CD4-positive, alpha-beta T cell treated with Interleukin-1 beta for 1 hour (primary cell): ENCODE measurements around the gene DTD1.

Experiments used
- DNase-seq, 2 donors: peaks; one replicate each; pipeline ENCODE4 v3.0.0-alpha.2; 2020 to 2022

The DTD1 gene

GRCh38 chr20:18587665-18588573 lies at the start of gene DTD1:
DTD1 (plus strand) TSS chr20:18588054; CDS start chr20:18588073, 19 bp downstream.
- DNase-seq: peak; percentile 87 to 89

- no peak for DNase-seq
These were observed 46.1 kb upstream of the DTD1 start for GRCh38 chr20:18541741-18542140.

GRCh38 chr20:18543216-18543615 lies 44.6 kb upstream of the DTD1 start:
- DNase-seq: no peak

GRCh38 chr20:18543932-18544331 lies 43.9 kb upstream of the DTD1 start:
- no peak for DNase-seq

GRCh38 chr20:18545566-18545965 lies 42.3 kb upstream of the DTD1 start:
- no peak for DNase-seq

DNA sequence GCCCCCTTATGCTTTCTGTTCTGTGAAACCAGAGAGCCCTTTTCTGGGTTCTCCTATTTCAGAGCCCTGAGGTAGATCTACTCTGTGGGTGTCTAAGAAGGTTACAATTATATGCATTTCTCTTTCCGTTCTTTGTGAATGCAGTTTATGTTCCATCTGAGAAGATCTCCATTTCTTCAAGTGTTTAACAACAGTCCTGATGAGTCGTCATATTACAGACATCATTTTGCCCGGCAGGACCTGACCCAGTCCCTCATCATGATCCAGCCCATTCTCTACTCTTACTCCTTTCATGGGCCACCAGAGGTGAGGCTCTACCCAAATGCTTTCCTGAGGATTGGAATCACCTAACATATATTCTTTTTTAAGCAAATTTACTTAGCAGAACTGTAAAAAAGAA lies 39.4 kb upstream of the DTD1 start:
- no peak for DNase-seq

- no peak for DNase-seq
These were observed 34.1 kb upstream of the DTD1 start for GRCh38 chr20:18553746-18554145.

DNA sequence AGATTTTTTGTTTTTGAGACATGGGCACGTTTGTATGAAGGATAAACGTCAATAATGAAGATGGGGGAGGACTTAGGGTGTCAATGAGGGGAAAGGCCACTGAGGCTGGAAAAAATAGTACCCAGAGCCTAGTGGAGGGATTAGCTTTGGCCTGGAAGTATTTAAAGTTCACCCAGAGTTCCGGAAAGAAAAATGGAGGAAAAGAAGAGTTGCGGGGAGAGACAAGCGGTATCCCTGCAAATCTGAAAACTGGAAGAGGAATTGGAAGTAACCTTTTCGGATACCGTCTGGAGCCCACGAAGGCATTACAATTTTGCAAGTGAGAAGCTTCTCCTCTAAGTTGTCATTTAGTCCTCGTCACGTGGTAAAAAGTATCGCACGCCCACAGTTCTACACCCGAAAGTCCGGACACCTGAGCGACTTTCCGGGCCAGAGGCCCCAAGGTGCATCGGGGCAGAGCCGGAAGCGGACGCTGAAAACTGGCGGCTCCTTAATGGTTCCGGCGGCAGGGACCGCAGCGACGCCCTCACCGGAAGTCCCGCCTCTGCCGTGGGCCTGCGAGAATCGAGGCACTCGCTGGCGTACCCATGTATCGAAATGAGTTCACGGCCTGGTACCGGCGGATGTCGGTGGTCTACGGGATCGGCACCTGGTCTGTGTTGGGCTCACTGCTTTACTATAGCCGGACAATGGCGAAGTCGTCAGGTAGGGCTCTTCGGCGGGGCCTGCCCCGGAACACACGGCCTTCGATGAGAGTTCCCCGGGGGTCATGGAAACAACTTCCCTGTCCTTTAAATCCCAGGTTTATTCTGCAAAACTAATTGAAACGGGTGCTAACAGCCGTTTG lies 20.7 kb upstream of the DTD1 start, which contains the start of gene SMIM26:
TSS of gene SMIM26 (plus strand) at position 541 of the 847 bp plus-strand sequence. CDS start at position 588, 47 bp downstream.
- peak; percentile 94 to 95 for DNase-seq

DNA sequence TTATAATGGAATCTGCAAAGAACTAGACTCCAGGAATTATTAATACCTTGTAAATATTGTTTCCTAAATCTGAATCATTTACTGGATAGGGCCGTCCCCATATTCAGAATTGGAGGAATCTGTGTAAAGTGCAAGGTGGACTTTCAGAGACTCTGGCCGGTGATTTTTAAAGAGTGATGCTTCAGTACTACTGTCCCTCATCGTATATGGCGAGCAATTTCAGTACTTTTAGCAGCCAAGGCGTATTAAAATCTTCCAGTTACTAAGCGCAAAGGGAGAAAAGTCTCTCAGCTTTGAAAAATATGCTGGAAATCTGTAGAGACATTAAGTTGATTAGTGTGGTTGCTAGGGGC lies 20.1 kb upstream of the DTD1 start:
- no peak for DNase-seq

DNA sequence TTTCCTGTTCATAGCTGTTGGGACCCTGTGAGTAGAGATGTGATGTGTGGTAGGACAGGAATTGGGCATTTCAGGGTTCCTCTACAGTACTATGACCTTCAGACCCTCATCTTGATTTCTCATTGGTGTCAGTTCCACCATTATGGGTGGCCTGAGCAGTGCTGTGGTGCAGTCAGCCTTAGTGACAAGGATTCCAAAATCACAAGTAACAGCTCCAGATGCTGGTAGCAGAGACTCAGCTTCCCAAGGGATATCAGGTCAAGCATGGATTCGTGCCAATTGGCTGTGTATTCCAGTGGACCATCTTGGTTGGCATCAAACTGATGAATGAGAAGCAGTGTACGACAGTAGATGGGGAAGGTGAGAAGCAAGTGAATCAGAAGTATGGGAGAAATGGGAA lies 16.8 kb upstream of the DTD1 start:
- no peak for DNase-seq

DNA sequence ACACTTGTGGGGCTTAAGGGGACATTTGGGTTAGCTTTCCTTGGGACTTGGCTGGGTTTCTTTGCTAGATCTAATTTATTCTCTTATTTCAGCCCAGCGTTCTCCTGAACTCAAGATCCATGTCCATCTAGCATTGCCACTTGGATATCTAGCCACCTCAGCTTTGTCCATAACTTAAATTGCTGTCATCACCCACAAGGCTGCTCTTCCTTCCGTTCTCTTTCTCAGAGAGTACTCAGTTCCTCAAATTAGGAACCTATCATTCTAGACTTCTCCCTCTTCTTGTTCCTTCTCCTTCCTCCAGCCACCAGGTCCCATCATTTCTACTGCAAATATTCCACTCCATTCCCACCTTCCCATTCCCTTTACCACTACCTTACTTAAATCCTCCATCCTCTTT lies 16.3 kb upstream of the DTD1 start:
- DNase-seq: no peak

- no peak for DNase-seq
These were observed 9.9 kb upstream of the DTD1 start for GRCh38 chr20:18577942-18578341.

DNA sequence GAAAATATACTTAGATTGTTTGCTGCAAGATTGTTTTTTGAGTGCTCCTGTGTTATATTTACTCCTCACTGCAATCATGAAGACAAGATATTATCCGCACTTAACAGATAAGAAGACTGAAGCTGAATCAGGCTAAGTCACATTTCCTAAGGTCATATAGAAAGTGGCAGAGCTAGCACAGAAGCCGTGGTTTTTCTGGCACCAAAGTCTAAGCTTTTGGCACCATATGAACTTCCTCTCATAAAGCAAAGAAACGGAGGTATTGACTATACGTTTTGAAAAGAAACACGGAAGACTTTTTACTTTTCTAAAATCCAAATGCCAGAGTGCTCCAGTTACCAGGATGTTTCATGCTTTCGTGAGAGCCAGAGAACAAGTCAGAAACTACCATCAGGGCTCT lies 9.3 kb upstream of the DTD1 start:
- DNase-seq: no peak

DNA sequence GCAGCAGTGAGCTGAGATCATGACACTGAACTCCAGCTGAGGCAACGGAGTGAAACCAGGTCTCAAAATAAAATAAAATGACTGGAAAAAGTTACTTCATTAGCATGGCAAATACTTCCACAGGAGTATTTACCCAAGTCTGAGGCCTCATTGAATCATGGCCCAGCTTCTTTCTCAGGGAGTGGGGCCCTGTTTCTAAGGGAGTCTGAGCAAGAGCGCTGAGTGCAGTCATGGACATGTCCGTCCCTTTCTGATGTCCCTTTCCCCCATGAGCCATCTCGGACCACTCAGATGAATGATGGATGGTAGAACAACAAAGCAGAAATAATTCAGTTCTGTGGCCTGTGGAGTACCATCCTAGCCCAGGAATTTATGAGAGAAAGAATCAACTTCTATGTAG lies 7.8 kb upstream of the DTD1 start:
- no peak for DNase-seq

DNA sequence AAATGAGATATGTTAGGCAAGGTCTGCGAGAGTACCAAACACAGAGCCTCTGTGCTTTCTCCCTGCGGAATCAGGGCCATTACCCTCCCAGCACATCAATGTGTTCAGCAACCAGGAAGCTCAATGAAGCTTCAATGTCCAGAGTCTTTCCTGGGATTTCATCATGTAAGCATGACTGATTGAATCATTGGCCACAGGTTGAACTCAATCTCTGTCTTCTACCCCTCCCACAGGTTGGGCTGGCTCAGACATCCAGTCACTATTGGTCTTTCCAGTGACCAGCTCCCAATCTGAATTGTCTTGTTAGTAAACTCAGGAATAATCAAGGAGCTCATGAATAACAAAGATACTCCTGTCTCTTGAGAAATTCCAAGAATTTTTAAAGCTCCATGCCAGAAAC lies 2.7 kb upstream of the DTD1 start:
- DNase-seq: no peak

DNA sequence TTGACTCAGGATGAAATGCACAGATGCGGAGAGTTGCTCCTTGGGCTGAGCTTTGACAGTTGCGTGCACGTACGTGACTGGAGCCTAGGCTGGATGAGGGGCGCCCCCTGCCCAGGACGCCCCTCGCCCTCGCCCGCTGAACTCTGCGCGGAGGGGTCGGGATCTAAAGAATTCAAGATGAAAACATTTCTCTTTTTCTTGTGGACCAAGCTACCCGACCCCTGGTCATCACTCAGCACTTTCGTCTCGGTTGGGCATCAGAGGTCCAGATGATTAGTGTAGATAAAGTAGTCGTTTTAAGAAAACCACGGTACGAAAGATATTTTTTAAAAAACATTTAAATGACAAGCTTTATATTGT lies 700 bp downstream of the DTD1 start:
- DNase-seq: no peak

DNA sequence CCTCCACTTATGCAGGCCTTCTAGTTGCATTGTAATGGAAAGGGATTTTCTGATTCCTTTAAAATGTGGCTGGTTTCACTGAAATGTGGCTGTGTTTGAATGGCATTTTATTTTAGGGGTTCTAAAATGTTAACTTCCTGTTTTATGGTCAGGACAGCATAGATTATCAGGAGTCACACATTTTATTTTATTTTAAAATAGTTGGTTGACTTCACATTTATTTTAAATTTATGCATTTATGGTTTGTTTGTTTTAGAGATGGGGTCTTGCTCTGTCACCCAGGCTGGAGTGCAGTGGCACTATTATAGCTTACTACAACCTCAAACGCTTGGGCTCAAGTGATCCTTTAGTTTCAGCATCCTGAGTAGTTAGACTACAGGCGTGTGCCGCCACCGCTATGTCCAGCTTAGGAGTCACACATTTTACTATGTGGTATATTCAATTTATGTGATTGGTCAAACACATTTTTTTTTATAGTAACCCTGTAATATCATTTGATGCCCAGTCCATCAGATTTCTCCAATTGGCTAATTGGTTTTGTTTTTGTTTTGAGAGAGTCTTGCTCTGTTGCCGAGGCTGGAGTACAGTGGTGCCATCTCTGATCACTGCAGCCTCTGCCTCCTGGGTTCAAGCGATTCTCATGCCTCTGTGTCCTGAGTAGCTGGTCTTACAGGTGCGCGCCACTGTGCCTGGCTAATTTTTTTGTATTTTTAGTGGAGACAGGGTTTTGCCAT lies 2.3 kb downstream of the DTD1 start:
- no peak for DNase-seq

DNA sequence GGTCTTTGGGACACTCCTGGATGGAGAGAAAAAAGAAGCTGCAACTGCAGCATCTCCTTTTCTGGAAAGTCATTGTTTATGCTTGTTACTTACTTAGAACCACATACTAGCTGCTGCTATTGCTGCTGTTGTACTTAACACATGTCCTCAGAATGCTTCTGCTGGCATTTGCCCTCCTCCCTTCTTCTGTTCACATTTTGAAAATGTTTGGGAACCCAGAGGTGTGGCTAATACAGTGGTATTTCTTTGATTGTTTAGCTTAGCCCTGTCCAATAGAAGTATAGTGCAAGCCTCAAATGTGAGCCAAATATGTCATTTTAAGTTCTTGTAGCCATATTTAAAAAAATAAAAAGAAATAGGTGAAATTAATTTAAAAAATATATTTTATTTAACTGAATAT lies 8.4 kb downstream of the DTD1 start:
- no peak for DNase-seq

GRCh38 chr20:18609741-18610140 lies 21.9 kb downstream of the DTD1 start:
- DNase-seq: no peak

DNA sequence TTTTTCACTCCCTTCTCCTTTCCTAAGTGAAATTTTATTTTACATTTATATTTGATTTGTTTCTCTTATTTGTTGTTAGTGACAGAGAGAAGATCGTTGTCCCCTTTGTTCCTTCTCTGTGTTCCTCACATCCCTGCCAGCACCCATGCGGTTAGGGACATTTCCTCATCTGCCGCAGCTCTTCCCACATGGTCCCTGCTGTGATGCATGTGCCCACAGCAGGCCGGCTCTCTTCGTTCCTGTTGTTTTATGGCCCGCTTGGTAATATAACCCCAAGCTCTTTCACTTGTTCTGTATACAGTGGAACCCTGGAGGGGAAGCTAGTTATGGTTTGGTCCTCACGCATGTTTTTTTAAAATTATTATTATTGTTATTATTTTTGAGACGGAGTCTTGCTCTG lies 23.6 kb downstream of the DTD1 start:
- no peak for DNase-seq

GRCh38 chr20:18613553-18613952 lies 25.7 kb downstream of the DTD1 start:
- DNase-seq: no peak

GRCh38 chr20:18614244-18614643 lies 26.4 kb downstream of the DTD1 start:
- no peak for DNase-seq

DNA sequence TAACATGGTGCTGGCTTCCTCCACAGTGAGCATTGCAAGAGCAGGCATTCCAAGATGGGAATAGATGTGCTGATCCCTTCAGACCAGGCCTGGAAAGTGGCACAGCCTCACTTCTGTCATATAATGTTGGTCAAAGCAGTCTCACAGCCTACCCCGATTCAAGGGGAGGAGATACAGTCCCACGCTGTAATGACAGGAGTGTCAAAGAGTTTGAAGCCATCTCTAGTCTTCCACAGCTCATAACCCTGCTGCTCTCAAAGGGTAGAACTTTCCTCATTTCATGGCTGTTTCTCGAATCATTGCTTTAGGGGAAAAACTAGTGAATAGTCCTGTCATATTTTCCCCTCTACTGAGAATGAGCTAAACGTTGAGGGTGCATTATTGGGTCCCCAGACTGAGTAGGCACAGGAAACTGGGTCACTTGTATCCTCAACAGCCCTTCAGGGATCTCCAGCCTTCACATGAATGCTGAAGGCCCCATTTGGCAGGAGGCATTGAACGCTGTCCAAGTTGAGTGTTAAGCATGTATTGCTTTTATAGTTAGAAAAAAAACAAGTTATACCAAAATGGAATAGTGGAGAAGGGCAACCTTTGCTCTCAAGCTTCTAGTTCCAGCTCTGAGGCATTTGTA lies 27.3 kb downstream of the DTD1 start:
- DNase-seq: no peak
